Mucosa of gallbladder (tissue), 1 donor: ENCODE measurements around the gene ABCA1. TPM values are rescaled to one million over a fixed set of nuclear protein-coding genes. Genes with fewer than 3 reads are reported as not detected.
"Not testable (repeated sequence)": the region's sequence is repeated elsewhere in the genome, so short reads cannot be mapped to it uniquely, and the experiment has no call there.

Source experiments
- DNase-seq: peaks from one replicate; pipeline ENCODE4 v3.0.0-alpha.2; 2020; ENCODE audit warnings: low spot score
- total RNA-seq: library from RNA; stranded (reverse); gene quantifications from one replicate; pipeline ENCODE4 v1.2.1, GENCODE V29; 2021
- donor health status: DM: no; HTN: no; CAD: no.

ABCA1 gene
- total RNA-seq, 1 donor from 2014 or later, result 36.4 TPM

GRCh38 chr9:104906441-104907277, 21.3 kb downstream of the ABCA1 start:
- no peak for DNase-seq

DNA sequence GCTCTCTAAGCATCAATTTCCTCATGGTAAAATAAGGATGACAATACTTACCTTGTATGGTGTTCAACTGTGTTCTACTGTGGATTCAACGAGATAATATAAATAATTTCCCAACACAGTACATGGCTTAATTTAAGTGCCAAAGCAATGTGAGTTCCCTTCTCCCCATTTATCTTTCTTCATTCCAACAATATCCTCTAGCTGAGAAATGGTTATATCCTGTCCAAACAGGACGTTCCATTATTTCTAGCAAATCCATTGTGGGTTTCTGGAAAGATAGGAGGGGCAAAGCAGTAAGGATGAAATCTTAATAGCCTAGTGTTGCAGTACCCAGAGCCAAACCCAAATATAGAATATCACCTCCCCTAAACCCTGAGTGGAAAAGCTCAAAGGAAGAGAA, 22.0 kb downstream of the ABCA1 start:
- no peak for DNase-seq

DNA sequence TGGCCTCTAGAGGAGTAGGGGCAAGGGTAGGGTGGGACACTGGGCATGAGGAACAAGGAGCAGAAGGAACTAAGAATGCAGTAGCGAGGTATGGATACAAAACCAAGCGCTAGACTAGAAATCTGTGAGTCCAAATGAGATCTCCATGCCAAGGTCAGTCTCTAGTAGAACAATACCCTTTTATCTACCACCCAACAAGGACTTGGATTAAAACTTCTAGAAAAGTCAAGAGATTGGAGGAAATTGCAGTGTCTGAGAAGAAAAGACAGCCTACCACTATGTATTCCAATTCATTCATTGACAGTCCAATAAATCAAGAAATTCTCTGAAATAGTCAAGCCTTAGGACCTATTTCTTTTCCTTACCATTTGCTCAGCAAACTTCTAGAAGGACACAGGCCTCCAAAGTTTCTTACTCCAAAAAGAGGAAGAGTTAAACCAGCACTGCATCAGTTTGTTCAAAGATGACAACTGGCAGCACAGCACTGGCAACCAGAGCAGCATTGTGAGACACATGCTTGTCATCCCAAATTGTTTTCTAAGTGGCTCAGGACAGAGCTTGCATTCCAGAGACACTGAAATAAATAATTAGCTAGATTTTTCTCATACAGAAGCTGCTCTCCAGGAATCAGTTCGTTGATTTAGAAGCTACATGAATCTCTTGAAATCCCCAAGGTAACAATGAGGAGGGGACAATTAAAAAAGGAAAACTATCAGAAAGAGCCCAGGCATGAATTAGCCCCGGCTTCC, 22.6 kb downstream of the ABCA1 start:
- DNase-seq, result no peak

- DNase-seq, result no peak
These were observed 24.3 kb downstream of the ABCA1 start for GRCh38 chr9:104903609-104904008.

GRCh38 chr9:104900871-104901270, 27.1 kb downstream of the ABCA1 start:
- DNase-seq, result no peak

GRCh38 chr9:104900324-104900723, 27.6 kb downstream of the ABCA1 start:
- no peak for DNase-seq

DNA sequence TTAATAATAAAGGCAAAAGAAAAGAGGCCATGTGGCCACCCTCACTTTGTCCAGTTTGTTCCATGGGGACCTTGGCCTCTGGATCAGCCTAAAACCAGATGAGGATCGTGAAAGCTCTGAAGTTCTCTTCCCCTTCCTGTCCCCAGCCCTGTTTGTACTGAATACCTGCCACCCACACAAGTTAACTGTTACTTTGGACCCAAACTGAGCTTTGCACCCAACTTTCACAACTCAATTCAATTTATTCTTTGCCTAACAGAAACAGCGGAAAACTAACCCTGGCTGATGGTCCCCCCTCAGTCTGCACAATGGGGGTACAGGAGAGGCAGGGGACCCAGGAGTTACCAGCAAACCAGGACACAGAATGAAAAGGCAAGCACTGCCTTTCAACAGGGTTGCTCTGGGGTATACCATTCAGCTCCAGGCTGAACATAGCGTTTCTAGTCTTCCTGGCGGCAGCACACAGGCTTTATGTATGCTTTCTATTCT, 28.2 kb downstream of the ABCA1 start:
- no peak for DNase-seq

DNA sequence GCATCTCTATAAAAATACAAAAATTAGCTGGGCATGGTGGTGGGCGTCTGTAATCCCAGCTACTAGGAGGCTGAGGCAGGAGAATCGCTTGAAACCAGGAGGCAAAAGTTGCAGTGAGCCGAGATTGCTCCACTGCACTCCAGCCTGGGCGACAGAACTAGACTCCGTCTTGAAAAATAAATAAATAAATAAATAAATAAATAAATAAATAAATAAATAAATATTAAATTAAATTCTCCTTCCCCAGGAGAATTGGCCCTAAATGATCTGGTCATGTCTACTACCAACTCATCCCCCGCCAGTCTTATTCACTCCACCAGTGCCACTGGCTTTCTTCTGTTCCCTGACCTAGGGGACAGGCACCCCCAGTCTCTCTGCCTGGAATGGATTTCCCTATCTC, 29.6 kb downstream of the ABCA1 start:
- not testable (repeated sequence) for DNase-seq

- DNase-seq, result no peak
These were observed 31.8 kb downstream of the ABCA1 start for GRCh38 chr9:104896131-104896530.

DNA sequence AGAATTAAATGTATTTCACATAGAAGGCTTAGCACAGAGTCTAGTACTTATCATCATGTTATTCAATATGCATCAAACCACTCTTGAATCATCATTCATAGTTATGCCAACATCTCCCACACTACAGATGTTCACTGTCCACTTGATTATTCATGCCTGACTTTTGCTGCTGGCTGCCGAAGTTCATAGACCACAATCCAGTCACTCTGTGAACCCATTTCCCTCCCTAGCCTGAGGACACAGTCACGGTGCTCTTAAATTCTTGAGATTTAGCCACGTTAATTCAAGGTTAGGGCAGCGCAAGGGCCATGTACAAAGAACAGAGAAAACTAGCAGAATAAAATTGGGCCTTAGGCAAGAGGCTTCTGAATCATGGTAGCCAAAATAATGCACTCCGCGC, 32.4 kb downstream of the ABCA1 start:
- no peak for DNase-seq

- DNase-seq, result no peak
These were observed 35.3 kb downstream of the ABCA1 start for GRCh38 chr9:104892701-104893100.

DNA sequence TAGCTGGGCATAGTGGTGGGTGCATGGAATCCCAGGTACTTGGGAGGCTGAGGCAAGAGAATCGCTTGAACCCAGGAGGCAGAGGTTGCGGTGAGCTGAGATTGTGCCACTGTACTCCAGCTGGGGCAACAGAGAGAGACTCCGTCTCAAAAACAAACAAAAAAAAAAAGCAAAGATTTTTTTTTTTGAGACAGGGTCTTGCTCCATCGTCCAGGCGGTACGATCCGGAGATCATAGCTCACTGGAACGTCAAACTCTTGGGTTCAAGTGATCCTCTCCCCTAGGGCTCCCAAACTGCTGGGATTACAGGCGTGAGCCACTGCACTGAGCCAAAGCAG, 37.6 kb downstream of the ABCA1 start:
- no peak for DNase-seq

DNA sequence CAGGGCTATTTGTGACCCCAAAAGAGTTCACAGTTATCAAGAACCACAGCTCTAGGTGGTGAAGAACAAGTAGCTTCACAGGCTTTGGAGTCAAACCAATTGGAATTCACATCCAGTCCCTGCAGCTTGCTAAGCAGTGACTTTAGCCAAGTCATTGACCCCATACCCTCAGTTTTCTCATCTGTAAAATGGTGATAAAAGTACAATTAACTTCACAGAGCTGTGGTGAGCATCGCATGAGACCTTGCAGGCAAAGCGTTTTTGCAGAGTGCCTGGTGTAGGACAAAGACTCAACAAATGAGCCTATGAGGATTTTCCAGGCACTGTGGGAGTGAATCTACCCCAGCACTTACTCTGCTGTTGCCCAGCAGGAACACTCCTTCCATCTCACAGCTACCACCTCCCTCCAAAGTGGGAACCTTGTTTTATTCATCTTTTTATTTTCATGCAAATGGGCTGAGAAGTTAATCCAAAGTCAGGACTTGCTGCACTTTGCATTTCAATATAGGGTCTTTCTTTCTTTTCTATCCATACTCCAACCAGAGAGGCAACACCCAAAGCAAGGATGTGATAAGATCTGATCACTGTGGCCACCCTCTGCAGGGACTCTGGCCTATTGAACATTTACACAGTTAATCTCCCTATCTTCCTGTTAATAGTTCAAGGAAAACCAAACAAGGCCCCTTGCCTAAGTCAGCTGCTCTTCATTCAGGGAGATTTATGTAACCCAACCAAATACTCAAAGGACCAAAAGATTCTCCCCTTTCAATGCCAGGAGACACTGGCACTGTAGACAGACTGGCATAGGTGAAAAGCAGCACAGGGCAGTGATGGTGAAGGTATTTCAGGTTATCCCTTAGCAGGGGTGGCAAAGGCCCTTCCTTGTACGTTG, 41.9 kb downstream of the ABCA1 start:
- no peak for DNase-seq

DNA sequence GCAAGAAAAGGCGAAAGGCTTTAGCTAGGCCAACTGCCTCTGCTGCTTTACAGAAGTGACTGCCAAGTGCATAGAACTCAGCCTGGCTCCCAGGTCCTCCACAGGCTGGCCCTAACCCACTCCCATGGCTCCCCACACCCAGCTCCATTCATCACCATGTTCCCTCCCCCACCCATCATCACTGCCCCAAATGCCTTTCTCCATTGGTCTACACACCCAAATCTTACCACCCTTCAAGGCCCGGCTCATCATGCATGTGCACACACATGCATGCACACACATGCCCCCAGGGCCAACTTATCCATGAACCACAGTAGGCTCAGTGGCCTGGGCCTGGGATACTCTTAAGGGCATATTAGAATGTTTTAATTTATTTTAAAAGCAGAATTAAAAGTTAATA, 44.8 kb downstream of the ABCA1 start:
- DNase-seq, result no peak

- DNase-seq, result no peak
These were observed 45.4 kb downstream of the ABCA1 start for GRCh38 chr9:104882566-104882965.

DNA sequence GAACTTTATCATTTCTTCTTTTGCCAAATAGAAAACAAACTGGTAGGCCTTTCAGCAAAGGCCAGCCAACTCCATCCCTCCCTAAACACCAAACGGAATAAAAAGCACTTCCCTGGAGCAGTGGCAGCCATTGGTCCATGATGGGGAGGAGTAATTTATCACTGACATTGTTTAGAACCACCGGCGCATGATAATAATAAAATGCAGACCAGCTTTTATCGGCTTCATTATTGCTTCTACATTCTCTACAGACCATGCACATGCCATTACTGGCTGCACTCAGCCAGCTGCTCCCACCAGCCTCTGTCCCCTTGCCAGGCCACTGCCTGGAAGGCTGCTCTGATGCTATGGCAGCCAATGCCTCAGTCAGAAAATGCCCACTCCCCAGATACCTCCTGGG, 45.9 kb downstream of the ABCA1 start:
- DNase-seq, result no peak

- DNase-seq, result no peak
These were observed 48.2 kb downstream of the ABCA1 start for GRCh38 chr9:104879555-104880309.

- DNase-seq, result no peak
These were observed 51.4 kb downstream of the ABCA1 start for GRCh38 chr9:104876587-104876986.

GRCh38 chr9:104875897-104876296, 52.1 kb downstream of the ABCA1 start:
- no peak for DNase-seq

GRCh38 chr9:104875320-104875719, 52.6 kb downstream of the ABCA1 start:
- DNase-seq, result no peak

DNA sequence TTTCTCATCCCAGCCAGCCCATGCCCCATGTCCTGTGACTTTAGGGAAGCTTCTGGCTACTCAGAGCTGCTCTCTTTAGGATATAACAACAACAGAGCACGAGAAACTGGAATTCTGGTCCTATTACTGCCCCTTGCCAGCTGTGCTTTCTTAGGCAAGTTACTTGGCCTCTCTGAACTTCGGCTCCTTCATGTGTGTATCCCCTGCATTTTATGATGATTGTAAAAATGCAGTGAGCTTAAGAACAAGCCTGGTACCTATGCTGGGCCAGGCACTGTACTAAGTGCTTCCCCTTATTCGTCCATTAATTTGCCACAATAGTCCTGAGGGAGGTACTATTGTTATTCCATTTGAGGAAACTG, 54.5 kb downstream of the ABCA1 start:
- no peak for DNase-seq
